Activated gamma-delta T cell treated with anti-CD3 and anti-CD28 coated beads, Interleukin-2, amount 50 U/mL, for 16 hours (primary cell): ENCODE results near the gene PDCD7.
"Not testable (repeated sequence)": the region's sequence is repeated elsewhere in the genome, so short reads cannot be mapped to it uniquely, and the experiment has no call there.

Source experiments
- DNase-seq: peaks from one replicate; pipeline ENCODE4 v3.0.0-alpha.2; 2020; ENCODE audit warnings: low read depth

PDCD7 gene

DNA sequence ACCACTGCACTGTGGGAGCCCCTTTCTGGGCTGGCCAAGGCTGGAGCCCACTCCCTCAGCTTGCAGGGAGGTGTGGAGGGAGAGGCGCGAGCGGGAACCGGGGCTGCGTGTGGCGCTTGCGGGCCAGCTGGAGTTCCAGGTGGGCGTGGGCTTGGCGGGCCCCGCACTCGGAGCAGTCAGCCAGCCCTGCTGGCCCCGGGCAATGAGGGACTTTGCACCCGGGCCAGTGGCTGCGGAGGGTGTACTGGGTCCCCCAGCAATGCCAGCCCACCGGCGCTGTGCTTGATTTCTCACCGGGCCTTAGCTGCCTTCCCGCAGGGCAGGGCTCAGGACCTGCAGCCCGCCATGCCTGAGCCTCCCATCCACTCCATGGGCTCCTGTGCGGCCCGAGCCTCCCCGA lies 58.7 kb downstream of the PDCD7 start:
- not testable (repeated sequence) for DNase-seq

DNA sequence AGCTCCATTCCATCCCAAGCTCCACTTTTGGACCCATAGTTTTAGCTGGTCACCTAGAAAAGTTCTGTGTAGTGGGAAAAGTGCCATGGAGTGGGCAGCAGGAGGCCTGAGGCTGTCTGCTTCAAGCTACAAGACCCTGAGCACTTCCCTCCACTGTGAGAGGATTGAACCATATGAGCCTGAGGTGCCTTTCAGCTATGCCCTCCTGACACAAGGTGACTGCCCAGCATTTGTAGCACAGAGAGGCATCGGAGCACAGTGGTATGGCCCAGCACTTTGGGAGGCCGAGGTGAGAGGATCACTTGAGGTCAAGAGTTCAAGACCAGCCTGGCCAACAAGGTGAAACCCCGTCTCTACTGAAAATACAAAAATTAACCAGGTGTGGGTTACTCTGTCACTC lies 61.0 kb downstream of the PDCD7 start:
- DNase-seq, result no peak

- no peak for DNase-seq
Observed at GRCh38 chr15:65072027-65072426, 61.6 kb downstream of the PDCD7 start.

GRCh38 chr15:65071381-65071811 lies 62.2 kb downstream of the PDCD7 start:
- no peak for DNase-seq

DNA sequence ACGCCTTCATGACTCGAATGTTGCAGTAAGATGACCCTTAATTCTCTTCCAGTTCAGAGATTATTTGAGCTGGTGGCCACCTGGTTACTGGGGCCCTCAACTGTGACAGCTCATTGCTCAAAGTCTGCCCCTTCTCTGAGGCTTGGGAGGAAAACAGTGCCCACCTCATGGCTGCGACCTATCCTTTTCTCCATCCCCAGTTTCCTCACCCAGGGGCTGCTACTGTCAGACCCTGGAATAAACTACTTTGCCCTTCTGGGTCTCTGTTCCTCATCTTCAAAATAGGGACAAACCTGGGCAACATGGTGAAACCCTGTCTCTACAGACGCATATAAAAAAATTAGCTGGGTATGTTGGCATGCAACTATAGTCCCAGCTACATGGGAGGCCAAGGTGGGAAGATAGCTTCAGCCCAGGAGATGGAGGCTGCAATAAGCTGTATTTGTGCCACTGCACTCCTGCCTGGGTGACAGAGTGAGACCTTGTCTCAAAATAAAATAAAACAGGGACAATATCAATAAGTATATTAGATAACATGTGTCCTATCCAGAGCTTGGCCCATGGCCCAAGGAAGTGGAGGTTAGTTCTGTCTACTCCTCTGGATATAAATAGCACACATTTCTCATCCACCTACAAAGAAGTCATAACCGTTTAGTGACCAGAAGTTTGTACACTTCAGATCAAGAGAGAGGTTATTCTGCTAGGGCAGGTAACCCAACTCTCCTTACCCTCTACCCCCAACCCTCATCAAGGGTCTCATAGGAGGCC lies 63.6 kb downstream of the PDCD7 start:
- no peak for DNase-seq

DNA sequence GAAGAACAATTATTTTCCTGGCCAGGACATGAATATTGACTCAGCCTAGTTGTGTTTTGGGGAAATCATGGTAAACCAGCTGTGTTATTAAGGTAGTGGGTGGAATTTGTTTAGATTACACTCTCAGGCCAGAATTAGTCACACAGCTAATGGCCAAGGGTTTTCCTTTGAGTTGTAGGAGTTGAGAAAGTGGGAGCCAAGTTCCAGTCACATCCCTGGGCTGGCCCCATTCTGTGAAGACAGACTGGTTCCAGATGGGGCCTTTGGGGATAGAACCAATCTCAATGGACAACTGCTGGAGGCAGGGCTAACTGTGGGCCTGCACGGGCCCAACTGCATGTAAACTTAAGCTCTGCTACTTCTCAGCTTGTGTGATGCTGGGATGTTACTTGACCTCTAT lies 64.4 kb downstream of the PDCD7 start:
- DNase-seq, result no peak

- DNase-seq, result no peak
Observed at GRCh38 chr15:65068403-65068788, 65.2 kb downstream of the PDCD7 start.

- no peak for DNase-seq
Observed at GRCh38 chr15:65067645-65068402, 65.8 kb downstream of the PDCD7 start, which contains the start of gene RASL12. Gene RASL12, minus strand, starts transcription at chr15:65067991. Its CDS starts 156 bp downstream, at chr15:65067835.
